ENCODE measurements around the gene MAP4K2.
A peak's percentile ranks its signal among the peaks of the same experiment; 100 is the strongest.

Gene MAP4K2

GRCh38 chr11:64803846-64804345 is 882 bp upstream of the MAP4K2 start:
- no peak for TF ChIP-seq CTCF (IDR thresholded peaks at IDR 0.05; ENCODE audit: low read depth, low read length)
- DNase-seq (ENCODE audit: low read depth, low spot score): no peak
- in situ Hi-C loops (cut with HindIII; ENCODE audit: low sequenced_read_pairs): no loop called here
- H3K4me3 ChIP-seq (ENCODE audit: low read depth, low read length): peak overlapping the region; percentile 73

GRCh38 chr11:64802370-64803157 is 450 bp downstream of the MAP4K2 start:
- no peak for DNase-seq (ENCODE audit: low read depth, low spot score)
- peak overlapping the region; percentile 49 for H3K4me3 ChIP-seq (ENCODE audit: low read depth, low read length)
- in situ Hi-C loops (cut with HindIII; ENCODE audit: low sequenced_read_pairs): no loop called here
- no peak for TF ChIP-seq CTCF (IDR thresholded peaks at IDR 0.05; ENCODE audit: low read depth, low read length)

GRCh38 chr11:64801561-64802369 is 1.2 kb downstream of the MAP4K2 start:
- peak overlapping the region; percentile 49 for H3K4me3 ChIP-seq (ENCODE audit: low read depth, low read length)
- TF ChIP-seq CTCF (IDR thresholded peaks at IDR 0.05; ENCODE audit: low read depth, low read length): no peak
- no peak for DNase-seq (ENCODE audit: low read depth, low spot score)
- in situ Hi-C loops (cut with HindIII; ENCODE audit: low sequenced_read_pairs): no loop called here

DNA sequence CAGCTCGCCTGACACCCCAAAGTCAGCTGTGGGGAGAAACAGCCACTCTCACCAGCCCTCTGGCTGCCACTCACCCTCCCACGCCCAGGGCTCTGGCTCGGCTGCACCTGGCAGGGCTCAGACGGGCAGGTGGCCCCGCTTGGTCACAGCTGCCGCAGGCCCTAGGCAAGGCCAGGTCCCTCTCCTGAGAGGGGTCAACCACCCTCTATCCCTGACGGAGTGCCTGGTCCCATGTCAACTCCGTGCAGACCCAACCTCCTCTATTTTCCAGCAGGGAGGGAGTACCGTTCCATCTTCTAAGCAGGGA is 1.9 kb downstream of the MAP4K2 start:
- in situ Hi-C loops (cut with HindIII; ENCODE audit: low sequenced_read_pairs): no loop called here
- no peak for DNase-seq (ENCODE audit: low read depth, low spot score)
- no peak overlapping the region for H3K4me3 ChIP-seq (ENCODE audit: low read depth, low read length)
- no peak for TF ChIP-seq CTCF (IDR thresholded peaks at IDR 0.05; ENCODE audit: low read depth, low read length)

GRCh38 chr11:64800303-64801157 is 2.5 kb downstream of the MAP4K2 start:
- no peak for DNase-seq (ENCODE audit: low read depth, low spot score)
- no peak for TF ChIP-seq CTCF (IDR thresholded peaks at IDR 0.05; ENCODE audit: low read depth, low read length)
- no peak overlapping the region for H3K4me3 ChIP-seq (ENCODE audit: low read depth, low read length)
- in situ Hi-C loops (cut with HindIII; ENCODE audit: low sequenced_read_pairs): no loop called here

GRCh38 chr11:64799623-64800302 is 3.3 kb downstream of the MAP4K2 start:
- TF ChIP-seq CTCF (IDR thresholded peaks at IDR 0.05; ENCODE audit: low read depth, low read length): no peak
- no peak for DNase-seq (ENCODE audit: low read depth, low spot score)
- H3K4me3 ChIP-seq (ENCODE audit: low read depth, low read length): no peak overlapping the region
- in situ Hi-C loops (cut with HindIII; ENCODE audit: low sequenced_read_pairs): no loop called here
